Neural cell (in vitro differentiated cells): ENCODE measurements around the gene UBL4A.

Experiments
- CTCF ChIP-seq: fragments of 450-650 bp; IDR thresholded peaks from 2 replicates; pipeline ENCODE4 v1.5.1; 2014; ENCODE audit warnings: antibody characterized with exemption, mild to moderate bottlenecking, moderate library complexity; ENCODE audit not compliant: poor library complexity, severe bottlenecking
- RAD21 ChIP-seq: fragments of 450-650 bp; conservative IDR thresholded peaks from 2 replicates; pipeline ENCODE4 v1.6.1; 2014; ENCODE audit warnings: antibody characterized with exemption, mild to moderate bottlenecking, moderate library complexity

GRCh38 chrX:154441564-154441963, 44.9 kb downstream of the UBL4A start:
- TF ChIP-seq CTCF (no peak), RAD21 (no peak)
